ENCODE data around the gene PPM1E. TPM values are rescaled to one million over a fixed set of nuclear protein-coding genes. Genes with fewer than 3 reads are reported as not detected.

Gene PPM1E
- total and polyA plus RNA-seq, 2 of the 8 experiments (the other 6 are each of a cell fraction or from before 2014, with no cell fraction given), result 5.0 to 10.4 TPM

GRCh38 chr17:58985971-58986370 lies 230.3 kb downstream of the PPM1E start:
- Histone ChIP-seq H4K20me1 (replicated peaks in 1 of 2; ENCODE audit: control insufficient read depth in 1 of 2, insufficient read depth in 2 of 2, low read length in 2 of 2) (no peaks in the 10 kb centered on the region), H3K4me3 (ENCODE audit: extremely low read depth in 1 of 4, insufficient read depth in 2 of 4, low read depth in 3 of 4, low read length in 4 of 4) (no peak overlapping the region), H3K79me2 (ENCODE audit: control insufficient read depth in 1 of 2, insufficient read depth in 2 of 2, low read length in 2 of 2) (no peaks in the 10 kb centered on the region), H3K23me2 (ENCODE audit: low read depth, low read length) (no peaks in the 10 kb centered on the region), H2AK5ac (ENCODE audit: low read depth, low read length) (no peak overlapping the region), H2BK12ac (ENCODE audit: low read depth, low read length) (no peak overlapping the region), H2BK20ac (ENCODE audit: low read length) (no peak overlapping the region), H3K18ac (ENCODE audit: extremely low read depth, low read length) (no peak overlapping the region), H2AFZ (ENCODE audit: low read length) (no peak overlapping the region), H3K36me3 (ENCODE audit: control insufficient read depth in 2 of 4, insufficient read depth in 4 of 4, low read length in 3 of 4) (no peaks in the 10 kb centered on the region; a peak in 1 of 8 replicates), H4K91ac (replicated peaks; ENCODE audit: insufficient read length, low read length) (no peak overlapping the region), H2BK120ac (replicated peaks; ENCODE audit: low read depth, low read length) (no peak overlapping the region), H3K4ac (replicated peaks; ENCODE audit: insufficient read length, low read depth, low read length) (no peak overlapping the region), H3K79me1 (ENCODE audit: low read depth, low read length) (no peaks in the 10 kb centered on the region), H3K56ac (replicated peaks; ENCODE audit: insufficient read length, low read depth, low read length) (no peak overlapping the region), H4K5ac (ENCODE audit: insufficient read length, low read depth, low read length) (no peak overlapping the region), H3K9ac (replicated peaks in 1 of 4; ENCODE audit: extremely low read depth in 1 of 4, low read depth in 3 of 4, low read length in 3 of 4) (no peak overlapping the region), H3K4me1 (replicated peaks in 1 of 4; ENCODE audit: control insufficient read depth in 3 of 4, insufficient read depth in 4 of 4, low read length in 3 of 4) (peaks cover 0 to 6% (median 2%) of the 10 kb centered on the region in 4 experiments; a peak in 2 of 7 replicates), H2BK15ac (ENCODE audit: low read length) (no peak overlapping the region), H3K14ac (ENCODE audit: insufficient read length) (no peak overlapping the region), H3K9me3 (ENCODE audit: insufficient read depth in 2 of 2, low read depth in 1 of 2, low read length in 1 of 2) (no peaks in the 10 kb centered on the region), H2BK5ac (ENCODE audit: low read depth, low read length) (no peak overlapping the region), H3K4me2 (ENCODE audit: insufficient read depth in 1 of 2, low read depth in 2 of 2, low read length in 2 of 2) (no peak overlapping the region), H3K23ac (ENCODE audit: insufficient read length) (no peak overlapping the region), H3K27ac (ENCODE audit: low read depth, low read length) (no peak overlapping the region), H4K8ac (ENCODE audit: extremely low read depth, insufficient read depth, low read length) (no peak overlapping the region), H3K27me3 (replicated peaks in 1 of 4; ENCODE audit: control insufficient read depth in 3 of 4, extremely low read depth in 1 of 4, insufficient read depth in 3 of 4, low read length in 3 of 4) (no peaks in the 10 kb centered on the region)
- TF ChIP-seq CTBP2 (IDR thresholded peaks at IDR 0.05; ENCODE audit: borderline replicate concordance, insufficient read depth, insufficient read length, low read length) (no peak), SRF (IDR thresholded peaks at IDR 0.05; ENCODE audit: low read depth, low read length) (no peak), RBBP5 (IDR thresholded peaks at IDR 0.05; ENCODE audit: borderline replicate concordance, low read depth, low read length) (no peak), HDAC2 (IDR thresholded peaks at IDR 0.05; ENCODE audit: borderline replicate concordance in 1 of 2, low read depth in 2 of 2, low read length in 2 of 2) (no peak), POLR2A (IDR thresholded peaks at IDR 0.05; ENCODE audit: control extremely low read depth in 1 of 2, low read depth in 2 of 2, low read length in 2 of 2) (no peak), SUZ12 (IDR thresholded peaks at IDR 0.05; ENCODE audit: low read length) (no peak), TAF7 (optimal IDR thresholded peaks at IDR 0.05; ENCODE audit: borderline replicate concordance, low read depth, low read length) (no peak), POU5F1 (IDR thresholded peaks at IDR 0.05; ENCODE audit: low read depth, low read length) (no peak)
- TF ChIP-seq, protein P1, sequence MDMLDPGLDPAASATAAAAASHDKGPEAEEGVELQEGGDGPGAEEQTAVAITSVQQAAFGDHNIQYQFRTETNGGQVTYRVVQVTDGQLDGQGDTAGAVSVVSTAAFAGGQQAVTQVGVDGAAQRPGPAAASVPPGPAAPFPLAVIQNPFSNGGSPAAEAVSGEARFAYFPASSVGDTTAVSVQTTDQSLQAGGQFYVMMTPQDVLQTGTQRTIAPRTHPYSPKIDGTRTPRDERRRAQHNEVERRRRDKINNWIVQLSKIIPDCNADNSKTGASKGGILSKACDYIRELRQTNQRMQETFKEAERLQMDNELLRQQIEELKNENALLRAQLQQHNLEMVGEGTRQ (IDR thresholded peaks at IDR 0.05; ENCODE audit: low read length), result no peak
- WGBS, 2 experiments (ENCODE audit: extremely low coverage in 1 of 2, insufficient coverage in 1 of 2, insufficient read length in 1 of 2, insufficient replicate concordance in 2 of 2, low coverage in 1 of 2, low lambda C conversion rate in 2 of 2, missing lambda C conversion rate in 1 of 2), result 85% methylated on average over 6 of the region's 6 CpGs; no CpG with 5 or more reads in 1 of the 2 experiments
- FAIRE-seq, result no peak
- POLR2A ChIA-PET (ENCODE audit: partially characterized antibody), result interaction anchor here (1.1 kb wide), 1 partner anchor 472 kb away, joined by 4 read pairs; the partner anchor contains the start of gene MTMR4
- CTCF ChIA-PET (ENCODE audit: partially characterized antibody), result interaction anchor here (0.9 kb wide), 1 partner anchor 467 kb away, joined by 3 read pairs; no protein-coding TSS in a partner anchor
- DNase-seq (ENCODE audit: low read depth in 1 of 2, low spot score in 2 of 2), result no peak

Measured in H1 (cell line).